HG03571 (cell line): ENCODE measurements around the gene MYO18A.
"Not testable (repeated sequence)": the region's sequence is repeated elsewhere in the genome, so short reads cannot be mapped to it uniquely, and the experiment has no call there.

Source experiments
- ATAC-seq: cut with Tn5 transposase; IDR thresholded peaks from one replicate; pipeline ENCODE4 v1.9.1; 2021; ENCODE audit not compliant: unreplicated experiment

Gene MYO18A

DNA sequence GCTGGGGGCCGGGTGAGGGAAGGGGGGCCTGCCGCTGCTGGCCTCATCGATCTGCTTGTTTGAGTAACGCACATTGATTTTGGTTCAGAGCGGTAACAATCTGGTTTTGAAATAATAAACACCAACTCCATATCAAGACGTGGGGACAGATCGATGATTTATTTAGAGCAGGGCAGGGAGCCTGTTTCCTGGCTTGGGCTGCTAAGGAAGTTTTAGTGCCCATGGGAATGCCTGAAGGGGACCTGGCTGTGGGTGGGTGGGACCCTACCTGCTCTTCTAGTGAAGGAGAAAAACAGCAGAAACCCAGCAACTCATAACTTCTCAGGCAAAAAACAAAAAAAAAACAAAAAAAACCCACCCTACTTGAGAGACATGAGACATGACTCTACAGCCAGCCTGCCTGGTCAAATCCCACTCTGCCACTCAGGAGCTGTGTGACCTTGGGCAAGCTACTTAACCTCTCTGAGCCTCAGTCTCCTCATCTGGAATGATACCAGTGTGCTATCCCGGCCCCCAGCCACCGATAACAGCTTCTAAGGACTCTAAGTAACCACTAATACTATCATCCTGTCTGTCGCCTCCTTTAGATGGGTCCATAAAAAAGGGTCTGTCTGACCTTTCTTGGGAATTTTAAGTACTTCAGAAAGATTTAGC, 71.2 kb downstream of the MYO18A start:
- no peak for ATAC-seq

DNA sequence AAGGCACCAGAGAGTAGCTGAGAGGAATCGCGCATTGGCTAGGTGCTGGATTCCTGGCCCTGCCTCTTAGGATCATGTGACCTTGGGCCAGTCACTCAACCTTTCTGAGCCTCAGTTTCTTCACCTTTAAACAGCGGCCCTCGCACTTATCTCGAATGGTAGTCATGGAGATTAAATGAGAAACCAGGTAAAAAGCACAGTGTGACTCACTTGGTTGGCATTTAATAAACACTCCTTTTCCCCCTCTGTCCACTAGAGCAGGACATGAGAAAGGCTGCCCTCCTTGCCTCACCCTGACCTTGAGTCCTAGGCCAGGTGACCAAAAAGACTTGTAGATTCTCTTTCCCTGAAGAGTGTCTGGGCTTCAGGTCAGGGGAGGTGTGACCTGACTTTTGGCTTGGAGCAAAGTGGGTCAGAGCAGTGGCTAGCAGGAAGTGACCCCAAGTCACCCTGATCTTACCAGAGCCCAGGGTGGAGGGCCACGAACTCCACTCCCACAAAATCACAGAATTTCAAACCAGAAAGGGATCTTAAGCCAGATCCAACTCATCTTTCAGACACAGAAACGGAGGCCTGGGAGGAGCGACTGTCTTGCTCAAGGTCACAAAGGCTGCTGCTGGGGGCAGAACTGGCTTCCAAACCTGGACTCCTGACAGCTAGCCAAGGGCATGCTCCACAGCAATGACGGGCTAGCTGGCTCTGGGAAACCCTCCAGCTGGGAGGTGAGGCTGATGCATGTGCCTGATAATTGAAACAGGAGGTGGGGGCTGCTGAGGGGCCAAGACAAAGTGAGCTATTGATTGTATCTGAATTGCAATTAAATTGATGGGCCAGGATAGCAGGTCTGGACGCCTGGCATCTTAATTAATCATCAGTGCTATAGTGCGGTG, 72.0 kb downstream of the MYO18A start:
- ATAC-seq: no peak

DNA sequence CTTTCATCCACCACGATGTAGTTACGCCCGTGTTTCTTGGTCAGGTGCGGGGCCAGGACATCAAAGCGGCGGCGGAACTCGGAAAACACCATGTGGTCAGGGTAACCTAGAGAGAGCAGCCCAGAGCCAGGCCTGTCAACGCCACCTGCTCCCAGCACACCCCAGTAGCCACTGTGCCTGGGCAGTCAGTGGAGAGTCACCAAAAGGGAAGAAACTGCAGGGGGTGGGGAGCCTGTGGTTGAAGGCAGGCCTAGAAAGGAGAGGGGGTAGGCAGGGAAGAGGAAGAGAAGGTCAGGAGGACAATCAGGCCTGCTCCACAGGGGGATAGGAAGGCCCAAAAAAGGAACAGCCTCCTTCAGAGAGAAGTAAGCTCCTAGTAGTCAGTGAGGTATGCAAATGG, 73.1 kb downstream of the MYO18A start:
- no peak for ATAC-seq

DNA sequence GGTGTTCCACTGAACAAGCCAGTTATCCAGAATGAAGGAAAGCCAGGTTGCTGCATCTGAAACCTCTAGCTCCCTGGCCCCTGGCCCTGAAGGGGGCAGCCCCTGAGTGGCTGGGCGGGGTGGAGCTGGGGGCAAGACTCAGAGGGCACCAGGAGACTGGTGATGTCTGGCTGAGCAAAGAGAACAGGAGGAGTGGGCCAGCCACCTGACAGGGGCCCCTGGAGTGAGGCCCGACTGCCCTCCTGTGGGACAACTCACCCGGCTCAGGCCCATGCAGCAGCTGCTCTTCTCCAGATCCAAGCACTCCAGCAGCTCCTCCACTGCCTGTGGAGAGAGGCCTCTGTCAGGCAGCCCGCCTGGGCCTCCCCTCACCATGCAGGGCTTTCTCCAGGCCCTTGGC, 76.9 kb downstream of the MYO18A start:
- ATAC-seq: no peak

DNA sequence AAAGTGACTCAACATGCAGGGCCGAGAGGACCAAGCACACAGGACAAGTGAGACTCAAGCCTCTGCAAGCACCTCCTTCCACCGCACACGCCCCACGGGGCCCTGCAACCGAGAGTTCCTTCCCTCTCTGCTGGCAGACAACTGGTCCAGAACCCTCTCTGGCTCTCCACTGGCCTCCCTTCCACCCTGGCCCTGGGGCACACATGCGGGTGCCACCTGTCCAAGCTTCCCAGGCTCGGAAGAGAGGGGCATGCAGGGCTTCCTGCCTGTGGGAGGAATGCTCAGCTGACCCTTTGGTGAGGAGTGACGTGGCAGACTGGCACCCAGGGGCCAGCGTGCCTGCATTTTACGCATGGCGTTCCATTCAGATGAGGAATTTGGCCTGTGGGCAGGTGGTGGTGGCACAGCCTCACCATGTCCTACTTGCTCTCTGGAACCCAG, 77.4 kb downstream of the MYO18A start:
- no peak for ATAC-seq

DNA sequence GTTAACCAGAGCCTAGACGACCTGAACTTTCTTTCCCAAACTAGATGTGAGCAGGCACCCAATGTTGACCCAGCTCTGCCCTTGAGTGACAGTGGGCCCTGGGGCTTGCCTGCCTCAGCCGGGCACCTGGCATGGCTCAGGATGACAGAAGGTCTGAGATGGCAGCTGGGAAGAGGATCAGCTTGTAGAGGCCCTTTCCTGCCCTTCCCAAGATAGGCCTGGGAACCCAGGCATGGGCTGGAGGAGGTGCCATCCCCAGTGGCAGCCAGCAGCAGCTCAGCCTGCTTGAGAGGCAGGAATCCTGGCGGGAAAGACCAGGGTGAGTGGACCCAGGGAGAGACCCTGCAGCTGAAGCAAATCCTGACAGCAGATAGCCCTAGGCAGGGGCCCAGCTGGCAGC, 78.2 kb downstream of the MYO18A start:
- no peak for ATAC-seq

DNA sequence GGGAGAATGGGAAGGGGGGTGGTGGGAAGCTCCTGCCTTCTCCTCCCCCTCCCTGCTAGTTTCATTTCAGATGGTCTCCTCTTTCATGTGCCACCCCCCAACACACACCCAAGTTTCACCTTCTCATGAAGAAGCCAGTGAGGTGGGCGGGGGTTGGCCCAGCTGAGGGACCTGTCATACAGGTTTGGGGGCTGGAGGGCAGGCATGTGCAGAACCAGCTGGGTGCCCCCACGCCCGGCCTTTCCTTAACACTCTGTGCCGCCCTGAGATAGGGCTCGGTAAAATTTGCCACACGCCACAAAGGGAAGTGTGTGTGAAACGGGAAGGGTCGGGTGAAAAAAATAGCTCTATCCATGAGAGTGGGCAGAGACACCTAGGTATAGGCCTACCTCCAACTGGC, 79.9 kb downstream of the MYO18A start:
- ATAC-seq: no peak

DNA sequence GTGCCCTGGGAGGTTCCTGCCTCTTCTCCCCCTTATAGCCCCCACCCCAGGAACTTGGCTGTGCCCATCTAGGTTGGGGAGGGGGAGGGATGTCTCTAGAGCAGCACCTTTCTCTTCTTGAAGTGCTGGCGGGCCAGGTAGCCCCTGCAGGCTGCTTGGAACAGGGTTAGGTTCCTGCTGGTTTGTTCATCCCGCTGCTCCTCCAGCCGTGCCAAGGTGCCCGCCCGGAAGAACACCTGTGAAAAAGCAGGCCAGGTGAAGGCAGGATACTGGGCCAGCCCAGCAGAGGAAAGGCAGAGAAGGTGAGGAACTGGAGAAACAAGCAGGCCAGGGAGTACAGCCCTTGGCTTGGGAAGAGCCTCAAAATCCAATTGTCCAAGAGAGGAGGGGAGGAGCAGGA, 80.7 kb downstream of the MYO18A start:
- no peak for ATAC-seq

DNA sequence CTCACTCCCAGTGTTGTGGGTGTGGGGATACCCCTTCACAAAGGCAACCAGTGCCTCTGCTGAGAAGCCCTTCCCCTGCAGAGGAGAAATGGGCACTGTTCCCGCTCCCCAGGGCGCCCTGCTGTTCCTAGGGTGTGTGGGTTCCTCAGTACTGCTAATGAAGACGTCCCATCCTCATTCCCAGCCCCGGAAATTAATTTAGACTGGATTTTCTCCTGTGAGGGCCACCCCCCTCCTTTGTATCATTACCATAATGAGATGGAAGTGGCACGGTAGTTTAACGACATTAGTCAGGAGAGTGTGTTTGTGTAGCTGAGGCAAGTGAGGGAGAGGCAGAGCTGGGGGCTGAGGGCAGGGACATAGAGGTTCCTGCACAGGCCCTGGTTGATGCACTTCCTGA, 84.1 kb downstream of the MYO18A start:
- ATAC-seq: no peak

DNA sequence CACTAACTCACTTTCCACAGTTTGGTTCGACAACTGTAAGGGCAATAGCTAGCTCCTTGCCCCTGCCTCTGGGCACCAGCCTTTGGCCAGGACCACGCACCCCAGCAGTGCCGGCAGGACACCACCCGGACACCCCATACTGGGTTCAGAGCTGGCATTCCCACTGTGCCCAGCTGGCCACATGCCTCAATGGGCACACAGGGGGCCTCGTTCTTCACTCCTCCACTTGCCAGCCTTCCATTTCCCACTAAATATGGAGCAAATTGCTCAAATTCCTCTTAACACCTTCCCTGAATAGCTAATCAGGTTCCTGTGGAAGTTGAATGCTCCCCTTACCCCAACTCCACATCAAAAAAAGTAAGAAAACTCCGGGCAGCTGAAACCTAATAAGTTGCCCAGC, 84.8 kb downstream of the MYO18A start:
- ATAC-seq: no peak

DNA sequence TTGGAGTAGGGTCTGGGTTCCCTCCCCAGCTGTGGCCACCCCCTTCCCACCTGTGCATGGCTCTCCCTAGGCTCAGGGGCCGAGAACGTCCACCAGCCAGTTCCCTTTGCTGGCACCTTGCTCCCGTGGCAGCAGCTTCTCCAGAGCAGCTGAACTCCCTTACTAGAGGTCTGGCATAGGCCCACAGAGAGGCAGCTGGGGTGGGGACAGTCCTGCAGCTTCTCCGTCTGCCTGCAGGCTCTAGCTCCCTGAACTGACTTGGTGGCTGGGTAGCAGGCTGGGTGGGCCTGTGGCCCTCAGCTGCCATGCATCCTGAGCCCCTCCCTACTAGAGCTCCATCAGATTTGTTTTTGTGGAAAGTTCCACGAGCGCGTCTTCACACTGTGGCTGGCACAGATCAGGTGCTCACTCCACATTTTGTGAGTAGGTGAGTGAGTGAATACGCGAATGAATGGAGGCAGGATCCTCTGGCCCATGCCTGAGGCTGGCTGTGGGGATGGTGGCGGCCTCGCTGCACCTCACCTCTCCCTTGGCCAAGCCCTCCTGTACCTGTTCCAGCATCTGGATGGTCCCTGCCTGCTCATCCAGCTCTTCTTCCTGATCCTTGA, 86.0 kb downstream of the MYO18A start:
- no peak for ATAC-seq

DNA sequence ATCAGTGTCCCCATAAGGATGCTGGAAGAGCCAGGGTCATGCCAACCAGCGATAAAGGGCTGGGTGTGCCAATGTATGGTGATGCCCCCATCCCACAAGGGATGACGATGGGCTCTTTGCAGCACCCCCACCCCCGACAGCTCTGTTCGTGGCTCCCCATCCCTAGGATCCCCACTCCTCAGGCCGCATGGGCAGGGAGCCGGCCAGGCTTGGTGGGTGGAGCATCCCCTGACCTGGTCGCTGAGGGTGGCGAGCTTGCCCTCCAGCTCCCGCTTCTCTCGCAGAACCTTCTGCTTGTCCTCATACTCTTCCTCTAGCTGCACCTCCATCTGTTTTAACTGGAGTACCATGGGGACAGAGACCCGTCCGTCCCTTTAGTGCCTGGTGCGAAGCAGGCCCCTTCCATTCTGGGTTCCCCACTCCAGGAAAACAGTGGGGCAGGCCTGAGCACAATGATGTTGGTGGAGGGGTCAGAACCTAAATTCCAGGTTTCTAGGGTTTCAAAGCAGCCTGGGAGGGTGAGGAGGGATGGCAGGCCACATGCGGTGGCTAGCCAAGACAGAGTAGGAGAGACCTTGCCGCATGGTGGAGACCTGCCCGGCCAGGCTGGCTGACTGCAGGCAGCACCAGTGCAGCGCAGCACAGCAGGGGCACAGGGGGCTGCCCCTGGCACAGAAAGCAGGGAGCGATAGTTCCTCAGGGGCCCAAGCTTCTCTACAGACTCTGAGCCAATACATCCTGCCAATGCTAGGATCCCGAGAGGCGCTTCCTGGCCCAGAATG, 86.9 kb downstream of the MYO18A start:
- ATAC-seq: no peak

DNA sequence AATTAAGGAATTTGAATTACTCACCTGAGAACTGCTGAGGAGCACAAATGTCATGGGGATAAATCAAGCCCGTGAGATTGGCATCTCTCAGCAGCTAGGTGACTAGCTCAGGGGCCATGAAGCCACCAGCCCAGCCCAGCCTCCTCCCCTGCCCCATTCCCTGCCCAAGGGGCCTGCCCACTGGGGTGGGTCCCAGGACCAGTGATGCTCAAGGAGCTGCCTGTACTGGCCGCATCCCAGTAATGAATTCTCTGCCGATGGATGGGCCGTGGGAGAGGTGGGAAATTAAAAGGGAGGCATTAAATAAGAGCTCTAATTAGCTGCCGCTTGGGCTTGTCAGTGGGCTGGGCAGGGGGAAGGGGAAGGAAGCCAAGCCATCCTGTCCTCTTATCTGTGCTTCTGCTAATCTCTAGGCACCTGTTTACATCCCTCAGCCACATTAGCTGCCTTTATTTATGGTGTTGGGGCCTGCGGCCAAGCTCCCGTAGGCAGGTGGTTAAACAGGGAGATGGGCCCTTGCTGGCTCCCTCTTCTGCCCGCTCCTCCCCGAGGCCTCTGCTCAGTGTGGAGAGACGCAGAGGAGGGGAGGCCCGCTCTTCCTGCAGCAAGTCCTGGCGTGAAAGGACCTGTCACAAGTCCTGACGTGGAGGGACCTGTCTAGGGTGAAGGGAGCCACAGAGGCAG, 88.5 kb downstream of the MYO18A start:
- no peak for ATAC-seq

DNA sequence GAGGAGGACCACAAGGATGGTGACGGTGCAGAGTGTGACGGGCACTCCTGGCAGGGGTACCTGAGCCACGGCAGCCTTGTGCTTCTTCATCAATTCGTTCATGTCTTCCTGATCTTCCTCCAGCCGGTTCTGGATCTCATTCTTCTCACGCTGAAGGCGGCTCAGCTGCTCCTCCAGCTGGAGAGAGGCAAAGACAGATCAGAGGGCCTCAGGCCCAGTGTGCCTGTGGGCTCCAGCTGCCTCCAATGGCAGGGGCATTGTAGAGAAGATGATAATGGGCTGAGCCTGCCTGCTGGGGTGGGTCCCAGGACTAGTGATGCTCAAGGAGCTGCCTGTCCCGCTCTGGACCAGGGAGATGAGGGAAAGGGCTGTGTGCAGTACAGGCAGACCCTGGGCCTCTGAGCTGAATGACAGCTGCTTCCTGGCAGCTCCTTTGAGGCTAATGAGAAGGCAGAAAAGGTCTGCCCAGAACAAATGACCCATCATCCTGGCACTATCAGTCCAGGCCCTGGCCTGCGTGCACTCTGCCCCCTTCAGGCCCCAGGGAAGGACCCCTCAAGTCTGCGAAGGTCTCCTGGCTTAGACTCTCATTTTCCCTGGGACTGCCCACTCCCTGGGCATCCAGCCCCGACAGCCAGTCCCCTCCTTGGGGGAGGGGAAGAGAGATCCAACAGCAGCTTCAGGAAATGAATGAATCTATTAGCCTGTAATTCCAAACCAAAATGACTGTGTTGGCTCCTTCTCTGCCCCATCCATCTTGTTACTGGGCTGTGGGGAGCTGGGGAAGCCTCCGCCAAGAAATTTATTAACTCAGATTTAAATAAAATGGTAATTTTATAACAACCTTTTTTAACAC, 89.2 kb downstream of the MYO18A start:
- ATAC-seq: no peak

DNA sequence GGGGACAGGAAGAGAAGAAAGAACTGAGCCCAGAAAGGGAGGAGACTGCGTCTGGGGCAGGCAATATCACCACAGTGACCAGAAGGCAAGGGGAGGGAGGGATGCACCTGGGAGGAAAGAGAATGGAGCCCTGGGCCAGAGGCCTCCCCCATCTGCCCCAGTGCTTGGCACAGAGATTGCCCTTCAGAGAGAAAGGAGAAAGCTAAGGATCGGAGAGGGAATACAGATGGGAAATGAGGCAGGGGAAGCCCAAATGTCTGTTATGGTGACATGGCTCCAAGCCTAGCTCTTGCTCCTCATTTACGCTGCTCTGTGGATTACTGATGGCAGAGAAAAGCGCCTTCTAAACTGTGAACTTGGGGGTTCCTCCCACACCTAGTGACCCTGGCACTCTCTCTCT, 90.1 kb downstream of the MYO18A start:
- ATAC-seq: no peak

DNA sequence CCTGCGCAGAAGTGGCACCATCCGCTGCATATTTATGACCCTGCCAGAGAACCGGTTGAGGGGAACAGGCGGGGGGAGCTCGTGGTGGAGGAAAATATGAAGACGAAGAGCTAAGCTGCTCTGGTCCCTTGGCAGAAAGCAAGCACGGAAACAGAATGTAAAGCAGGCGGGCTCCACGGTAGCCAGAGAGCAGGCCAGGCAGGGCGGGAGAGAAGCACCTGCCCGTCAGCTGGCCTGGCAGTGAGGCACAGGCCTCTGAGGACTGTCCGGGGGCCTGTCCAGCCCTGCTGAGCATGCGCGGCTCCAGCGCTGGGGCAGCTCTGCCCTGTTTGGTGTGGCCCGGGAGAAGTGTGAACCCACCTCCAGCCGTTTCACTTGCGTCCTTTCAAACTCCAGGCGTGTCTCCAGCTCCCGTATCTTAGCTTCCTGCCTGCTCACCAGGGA, 90.6 kb downstream of the MYO18A start:
- no peak for ATAC-seq

DNA sequence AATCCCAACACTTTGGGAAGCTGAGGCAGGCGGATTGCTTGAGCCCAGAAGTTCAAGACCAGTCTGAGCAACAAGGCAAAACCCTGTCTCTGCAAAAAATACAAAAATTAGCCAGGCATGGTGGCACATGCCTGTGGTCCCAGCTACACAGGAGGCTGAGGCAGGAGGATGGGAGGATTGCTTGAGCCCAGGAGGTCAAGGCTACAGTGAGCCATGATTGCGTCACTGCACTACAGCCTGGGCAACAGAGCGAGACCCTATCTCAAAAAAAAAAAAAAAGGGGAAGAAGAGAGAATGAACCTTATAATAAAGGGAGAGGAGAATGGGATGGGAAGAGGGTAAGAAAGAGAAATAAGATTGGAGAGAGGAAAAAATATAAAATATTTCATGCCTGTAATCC, 91.4 kb downstream of the MYO18A start:
- not testable (repeated sequence) for ATAC-seq

DNA sequence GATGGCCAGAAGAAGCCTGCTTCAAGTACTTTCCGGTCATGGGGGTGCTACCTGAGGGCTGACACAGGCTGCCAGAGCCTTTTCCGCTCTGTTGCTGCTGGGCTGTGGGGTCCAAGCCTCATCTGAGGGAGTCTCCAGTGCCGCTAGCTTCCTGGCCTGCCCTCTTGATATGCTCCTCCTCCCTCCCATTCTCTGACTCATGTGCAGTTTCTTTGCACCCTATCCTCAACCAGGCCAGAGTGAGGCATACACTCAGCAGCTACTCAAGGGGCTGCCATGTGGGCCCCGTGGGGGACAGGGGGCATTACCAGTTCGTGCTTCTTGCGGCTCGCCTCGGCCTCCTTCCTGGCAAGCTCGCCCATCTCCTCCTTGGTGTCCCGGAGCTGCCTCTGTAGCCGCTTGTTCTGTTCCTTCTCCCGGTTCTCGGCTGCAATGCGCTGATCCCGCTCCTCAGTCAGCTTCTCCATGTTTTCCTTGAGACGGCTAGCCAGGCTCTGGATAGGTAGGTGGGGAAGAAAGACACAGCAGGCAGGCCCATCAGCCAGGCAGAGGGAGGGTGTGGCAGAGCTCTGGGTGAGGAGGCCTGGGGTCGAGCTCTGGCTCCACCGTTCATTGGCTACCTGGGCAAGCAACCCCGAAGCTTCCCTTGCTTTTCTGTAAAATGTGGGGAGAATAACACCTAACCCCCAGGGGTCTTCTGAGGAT, 93.4 kb downstream of the MYO18A start:
- no peak for ATAC-seq

DNA sequence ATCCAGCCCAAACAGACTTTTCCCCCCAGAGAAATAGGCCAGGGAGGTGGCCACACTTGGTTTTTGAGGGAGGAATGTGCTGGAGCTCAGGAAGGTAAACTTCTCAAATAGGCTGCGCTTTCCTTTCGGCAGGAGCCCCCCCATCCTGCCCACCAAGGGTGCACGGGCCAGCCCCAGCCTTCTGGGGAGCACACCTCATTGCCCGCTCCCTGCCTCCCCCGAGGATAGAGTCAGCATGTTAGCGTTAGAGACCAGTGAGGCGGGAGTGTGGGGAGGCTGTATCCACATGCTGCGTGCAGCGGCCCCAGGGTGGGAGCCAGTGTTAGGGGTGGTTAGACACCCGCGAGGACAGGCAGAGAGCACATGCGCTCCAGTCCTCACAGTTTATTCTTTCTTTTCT, 95.0 kb downstream of the MYO18A start:
- no peak for ATAC-seq
